Measurements from ENCODE around the gene ARHGAP30. TPM values are rescaled to one million over a fixed set of nuclear protein-coding genes. Genes with fewer than 3 reads are reported as not detected.

The ARHGAP30 gene
- total RNA-seq, 1 experiment from 2014 or later = 0.36 TPM

DNA sequence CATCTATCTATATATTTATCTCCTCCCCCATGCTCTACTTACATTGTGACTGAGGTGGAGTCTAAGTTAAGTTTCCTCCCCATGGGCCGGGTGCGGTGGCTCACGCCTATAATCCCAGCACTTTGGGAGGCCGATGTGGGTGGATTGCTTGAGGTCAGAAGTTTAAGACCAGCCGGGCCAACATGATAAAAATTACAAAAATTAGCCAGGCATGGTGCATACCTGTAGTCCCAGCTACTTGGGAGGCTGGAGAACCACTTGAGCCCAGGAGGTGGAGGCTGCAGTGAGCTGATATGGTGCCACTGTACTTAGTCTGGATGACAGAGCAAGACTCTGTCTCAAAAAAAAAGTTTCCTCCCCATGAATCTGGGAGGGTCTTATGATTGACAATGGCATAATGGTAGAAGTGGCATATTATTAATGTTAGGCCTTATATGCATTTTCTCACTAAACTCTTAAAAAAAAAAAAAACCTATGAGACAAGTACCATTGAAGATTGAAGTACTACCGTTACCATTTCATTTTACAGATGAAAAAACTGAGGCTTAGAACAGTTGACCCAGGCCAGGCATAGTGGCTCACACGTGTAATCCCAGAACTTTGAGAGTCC is 60.0 kb downstream of the ARHGAP30 start:
- in situ Hi-C loops (cut with HindIII; ENCODE audit: low pct_unique_long_range_greater_than_20kb, low sequenced_read_pairs) (no loop called here), intact Hi-C loops (cut with micrococcal nuclease; ENCODE audit: unreplicated experiment) (no loop called here)
- no TSS peak for BruUV-seq (replicated peaks)
- DNase-seq (ENCODE audit: low read depth, low spot score) = no peak
- peaks cover 11% of the 10 kb centered on the region for H3K4me1 ChIP-seq (ENCODE audit: control insufficient read depth, insufficient read depth, low read length)
- ATAC-seq = no peak
- no peaks in the 10 kb centered on the region for H3K9me3 ChIP-seq (ENCODE audit: control insufficient read depth, insufficient read depth, low read depth, low read length)
- ChIA-PET CTCF (interaction anchor here (0.8 kb wide), 1 partner anchor 9 kb away, joined by 4 read pairs; no protein-coding TSS in a partner anchor), POLR2A (no interaction called here)
- no peak overlapping the region for H3K27ac ChIP-seq (ENCODE audit: low read length)
- TF ChIP-seq, protein P1, sequence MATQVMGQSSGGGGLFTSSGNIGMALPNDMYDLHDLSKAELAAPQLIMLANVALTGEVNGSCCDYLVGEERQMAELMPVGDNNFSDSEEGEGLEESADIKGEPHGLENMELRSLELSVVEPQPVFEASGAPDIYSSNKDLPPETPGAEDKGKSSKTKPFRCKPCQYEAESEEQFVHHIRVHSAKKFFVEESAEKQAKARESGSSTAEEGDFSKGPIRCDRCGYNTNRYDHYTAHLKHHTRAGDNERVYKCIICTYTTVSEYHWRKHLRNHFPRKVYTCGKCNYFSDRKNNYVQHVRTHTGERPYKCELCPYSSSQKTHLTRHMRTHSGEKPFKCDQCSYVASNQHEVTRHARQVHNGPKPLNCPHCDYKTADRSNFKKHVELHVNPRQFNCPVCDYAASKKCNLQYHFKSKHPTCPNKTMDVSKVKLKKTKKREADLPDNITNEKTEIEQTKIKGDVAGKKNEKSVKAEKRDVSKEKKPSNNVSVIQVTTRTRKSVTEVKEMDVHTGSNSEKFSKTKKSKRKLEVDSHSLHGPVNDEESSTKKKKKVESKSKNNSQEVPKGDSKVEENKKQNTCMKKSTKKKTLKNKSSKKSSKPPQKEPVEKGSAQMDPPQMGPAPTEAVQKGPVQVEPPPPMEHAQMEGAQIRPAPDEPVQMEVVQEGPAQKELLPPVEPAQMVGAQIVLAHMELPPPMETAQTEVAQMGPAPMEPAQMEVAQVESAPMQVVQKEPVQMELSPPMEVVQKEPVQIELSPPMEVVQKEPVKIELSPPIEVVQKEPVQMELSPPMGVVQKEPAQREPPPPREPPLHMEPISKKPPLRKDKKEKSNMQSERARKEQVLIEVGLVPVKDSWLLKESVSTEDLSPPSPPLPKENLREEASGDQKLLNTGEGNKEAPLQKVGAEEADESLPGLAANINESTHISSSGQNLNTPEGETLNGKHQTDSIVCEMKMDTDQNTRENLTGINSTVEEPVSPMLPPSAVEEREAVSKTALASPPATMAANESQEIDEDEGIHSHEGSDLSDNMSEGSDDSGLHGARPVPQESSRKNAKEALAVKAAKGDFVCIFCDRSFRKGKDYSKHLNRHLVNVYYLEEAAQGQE (IDR thresholded peaks at IDR 0.05; ENCODE audit: insufficient read depth in 1 of 2, low read depth in 2 of 2, low read length in 1 of 2) = no peak
- TF ChIP-seq TCF7L2 (IDR thresholded peaks at IDR 0.05; ENCODE audit: low read depth, low read length) (no peak), POLR2AphosphoS5 (IDR thresholded peaks at IDR 0.05; ENCODE audit: low read depth, low read length) (no peak), SIN3A (IDR thresholded peaks at IDR 0.05; ENCODE audit: borderline replicate concordance, insufficient read depth, low read depth, low read length) (no peak)
- TF ChIP-seq, protein P2, sequence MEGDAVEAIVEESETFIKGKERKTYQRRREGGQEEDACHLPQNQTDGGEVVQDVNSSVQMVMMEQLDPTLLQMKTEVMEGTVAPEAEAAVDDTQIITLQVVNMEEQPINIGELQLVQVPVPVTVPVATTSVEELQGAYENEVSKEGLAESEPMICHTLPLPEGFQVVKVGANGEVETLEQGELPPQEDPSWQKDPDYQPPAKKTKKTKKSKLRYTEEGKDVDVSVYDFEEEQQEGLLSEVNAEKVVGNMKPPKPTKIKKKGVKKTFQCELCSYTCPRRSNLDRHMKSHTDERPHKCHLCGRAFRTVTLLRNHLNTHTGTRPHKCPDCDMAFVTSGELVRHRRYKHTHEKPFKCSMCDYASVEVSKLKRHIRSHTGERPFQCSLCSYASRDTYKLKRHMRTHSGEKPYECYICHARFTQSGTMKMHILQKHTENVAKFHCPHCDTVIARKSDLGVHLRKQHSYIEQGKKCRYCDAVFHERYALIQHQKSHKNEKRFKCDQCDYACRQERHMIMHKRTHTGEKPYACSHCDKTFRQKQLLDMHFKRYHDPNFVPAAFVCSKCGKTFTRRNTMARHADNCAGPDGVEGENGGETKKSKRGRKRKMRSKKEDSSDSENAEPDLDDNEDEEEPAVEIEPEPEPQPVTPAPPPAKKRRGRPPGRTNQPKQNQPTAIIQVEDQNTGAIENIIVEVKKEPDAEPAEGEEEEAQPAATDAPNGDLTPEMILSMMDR (IDR thresholded peaks at IDR 0.05) = no peak
- no peak overlapping the region for H3K4me3 ChIP-seq (ENCODE audit: low read depth in 2 of 2, low read length in 2 of 2)
- no peaks in the 10 kb centered on the region for H3K36me3 ChIP-seq (ENCODE audit: control insufficient read depth, insufficient read depth, low read length)
- H3K27me3 ChIP-seq (ENCODE audit: control insufficient read depth, insufficient read depth, low read length) = no peaks in the 10 kb centered on the region

DNA sequence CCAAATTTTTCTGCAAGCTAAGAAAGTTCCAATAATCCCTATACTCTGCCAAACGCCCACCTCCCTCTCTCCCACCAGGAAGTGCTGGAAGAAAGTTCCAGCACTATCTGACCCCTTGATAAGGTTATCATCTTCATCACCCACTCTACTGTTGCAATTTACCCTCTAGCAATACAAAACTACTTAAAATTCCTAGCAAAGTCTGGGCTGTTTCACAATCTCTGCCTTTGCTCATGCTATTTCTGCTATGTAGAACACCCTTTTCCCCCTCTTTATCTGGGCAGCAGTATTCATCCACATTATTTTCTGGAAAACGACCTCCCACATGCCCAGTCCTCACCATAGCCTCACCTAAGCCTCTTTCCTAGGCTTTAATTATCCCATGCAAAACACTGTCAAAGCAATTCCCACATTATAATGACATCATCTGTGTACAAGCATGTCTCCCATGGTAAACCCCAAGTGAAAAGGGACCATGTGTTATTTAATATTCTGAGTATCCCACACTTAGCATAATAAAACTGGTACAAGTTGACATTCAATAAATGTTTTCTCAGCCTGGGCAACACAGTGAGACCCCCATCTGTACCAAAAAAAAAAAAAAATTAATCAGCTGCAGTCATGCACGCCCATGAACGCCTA is 60.7 kb downstream of the ARHGAP30 start:
- Histone ChIP-seq H3K27ac (ENCODE audit: low read length) (no peak overlapping the region), H3K9me3 (ENCODE audit: control insufficient read depth, insufficient read depth, low read depth, low read length) (no peaks in the 10 kb centered on the region), H3K4me3 (ENCODE audit: low read depth in 2 of 2, low read length in 2 of 2) (no peak overlapping the region), H3K4me1 (ENCODE audit: control insufficient read depth, insufficient read depth, low read length) (peaks cover 7% of the 10 kb centered on the region), H3K27me3 (ENCODE audit: control insufficient read depth, insufficient read depth, low read length) (no peaks in the 10 kb centered on the region), H3K36me3 (ENCODE audit: control insufficient read depth, insufficient read depth, low read length) (no peaks in the 10 kb centered on the region)
- POLR2A ChIA-PET = no interaction called here
- in situ Hi-C loops (cut with HindIII; ENCODE audit: low pct_unique_long_range_greater_than_20kb, low sequenced_read_pairs) (no loop called here), intact Hi-C loops (cut with micrococcal nuclease; ENCODE audit: unreplicated experiment) (no loop called here)
- TF ChIP-seq TCF7L2 (IDR thresholded peaks at IDR 0.05; ENCODE audit: low read depth, low read length) (no peak), POLR2AphosphoS5 (IDR thresholded peaks at IDR 0.05; ENCODE audit: low read depth, low read length) (no peak), SIN3A (IDR thresholded peaks at IDR 0.05; ENCODE audit: borderline replicate concordance, insufficient read depth, low read depth, low read length) (no peak)
- TF ChIP-seq, protein P1 (IDR thresholded peaks at IDR 0.05; ENCODE audit: insufficient read depth in 1 of 2, low read depth in 2 of 2, low read length in 1 of 2) = no peak
- TF ChIP-seq, protein P2 (IDR thresholded peaks at IDR 0.05) = no peak
- no peak for DNase-seq (ENCODE audit: low read depth, low spot score)
- BruUV-seq (replicated peaks) = no TSS peak
- no peak for ATAC-seq
- CTCF ChIA-PET = no interaction called here

Data from Panc1 (cell line).